B cell (primary cell): ENCODE data around the gene NKG7. TPM values are rescaled to one million over a fixed set of nuclear protein-coding genes. Genes with fewer than 3 reads are reported as not detected.

Experiments used
- ATAC-seq: fragments of 200-7000 bp; cut with Tn5 transposase; one replicate; pipeline ENCODE4 v1.10.0; 2021; ENCODE audit warnings: low read depth, mild to moderate bottlenecking, moderate number of reproducible peaks, moderate library complexity
- CTCF ChIA-PET: fragments of 350-600 bp; sonication (Branson Sonifier 250); formaldehyde crosslinking; loops from one replicate; lab custom pipeline; 2021; ENCODE audit warnings: antibody characterized with exemption, inconsistent platforms; lab: Charles Lee
- POLR2A ChIA-PET: fragments of 350-600 bp; sonication (Branson Sonifier 250); formaldehyde crosslinking; loops from one replicate; lab custom pipeline; 2021; ENCODE audit warnings: antibody characterized with exemption; lab: Charles Lee
- DNase-seq: peaks from one replicate; pipeline ENCODE4 v3.0.0; 2013
- H2AFZ ChIP-seq: 2 replicates; pipeline ENCODE4 v1.6.1; 2012; ENCODE audit warnings: mild to moderate bottlenecking, low read depth, low read length; ENCODE audit not compliant: insufficient read depth, poor library complexity, severe bottlenecking
- H3K27ac ChIP-seq, 2 donors: 1 replicate in 1 of 2; 2 replicates in 1 of 2; pipeline ENCODE4 v1.5.1; 2012 to 2013; ENCODE audit warnings: low read length in 2 of 2, mild to moderate bottlenecking in 2 of 2, moderate library complexity in 1 of 2
- H3K27me3 ChIP-seq, 4 experiments: fragments of 200-600 bp in 1 of 4; sonication (generic) in 1 of 4; replicated peaks in 1 of 4; 1 replicate in 2 of 4; 2 replicates in 2 of 4; pipeline versions ENCODE4 v1.6.1 to v1.7.0; 2013 to 2016; ENCODE audit warnings: low read length in 3 of 4, mild to moderate bottlenecking in 2 of 4, mixed read lengths in 1 of 4, moderate library complexity in 1 of 4; ENCODE audit not compliant: insufficient read depth in 4 of 4, control insufficient read depth in 3 of 4; ENCODE audit errors: control extremely low read depth in 1 of 4
- H3K36me3 ChIP-seq, 2 experiments: replicated peaks in 1 of 2; 1 replicate in 1 of 2; 2 replicates in 1 of 2; pipeline versions ENCODE4 v1.6.1 to v1.7.1; 2013; ENCODE audit warnings: low read length in 1 of 2; ENCODE audit not compliant: insufficient read depth in 2 of 2, control insufficient read depth in 1 of 2; ENCODE audit errors: control extremely low read depth in 1 of 2, extremely low read depth in 1 of 2
- H3K4me1 ChIP-seq, 2 donors: fragments of 200-600 bp in 1 of 2; sonication (generic) in 1 of 2; 1 replicate in 1 of 2; 2 replicates in 1 of 2; pipeline versions ENCODE4 v1.5.1 to v1.6.1; 2013 to 2017; ENCODE audit warnings: low read length in 2 of 2; ENCODE audit not compliant: control insufficient read depth in 2 of 2, insufficient read depth in 2 of 2
- H3K4me2 ChIP-seq: replicated peaks from 2 replicates; pipeline ENCODE3; 2012; ENCODE audit warnings: mild to moderate bottlenecking, low read depth, low read length; ENCODE audit not compliant: poor library complexity, severe bottlenecking
- H3K4me3 ChIP-seq, 5 experiments: fragments of 200-600 bp in 1 of 5; sonication (generic) in 1 of 5; 1 replicate in 3 of 5; 2 replicates in 2 of 5; pipeline versions ENCODE4 v1.5.1 to v1.7.0; 2011 to 2016; ENCODE audit warnings: low read length in 4 of 5, mild to moderate bottlenecking in 4 of 5, low read depth in 2 of 5, control low read depth in 1 of 5, moderate library complexity in 1 of 5; ENCODE audit not compliant: insufficient read depth in 1 of 5; ENCODE audit errors: control extremely low read depth in 1 of 5, extremely low read depth in 1 of 5
- H3K79me2 ChIP-seq: fragments of 200-600 bp; sonication (generic); one replicate; pipeline ENCODE4 v1.6.0; 2016; ENCODE audit warnings: low read length; ENCODE audit not compliant: control insufficient read depth, insufficient read depth
- H3K9ac ChIP-seq: fragments of 200-600 bp; sonication (generic); 2 replicates; pipeline ENCODE4 v1.6.1; 2017; ENCODE audit warnings: mild to moderate bottlenecking, low read length, moderate library complexity
- H3K9me3 ChIP-seq, 3 donors: one replicate each; pipeline versions ENCODE4 v1.6.1 to v1.7.1; 2013; ENCODE audit warnings: low read length in 2 of 3; ENCODE audit not compliant: control insufficient read depth in 2 of 3, insufficient read depth in 1 of 3; ENCODE audit errors: control extremely low read depth in 1 of 3
- H4K20me1 ChIP-seq: 2 replicates; pipeline ENCODE4 v1.6.0; 2012; ENCODE audit warnings: mild to moderate bottlenecking, low read length; ENCODE audit not compliant: insufficient read depth, control insufficient read depth, poor library complexity, severe bottlenecking
- H3K27ac Mint-ChIP-seq: one replicate; pipeline ENCODE4 v1.8.0; 2021; ENCODE audit warnings: mixed read lengths
- H3K27me3 Mint-ChIP-seq: one replicate; pipeline ENCODE4 v1.8.0; 2021; ENCODE audit warnings: mixed read lengths
- H3K4me1 Mint-ChIP-seq: one replicate; pipeline ENCODE4 v1.8.0; 2021; ENCODE audit warnings: mixed read lengths
- H3K4me3 Mint-ChIP-seq: one replicate; pipeline ENCODE4 v1.8.0; 2021; ENCODE audit warnings: mixed read lengths
- H3K9me3 Mint-ChIP-seq: one replicate; pipeline ENCODE4 v1.8.0; 2022; ENCODE audit warnings: mixed read lengths; ENCODE audit not compliant: insufficient read depth
- CTCF ChIP-seq: fragments of 200-600 bp; IDR thresholded peaks from one replicate; pipeline ENCODE4 v1.8.0; 2022; ENCODE audit warnings: antibody characterized with exemption, mild to moderate bottlenecking
- EZH2 ChIP-seq: IDR thresholded peaks from 2 replicates; pipeline ENCODE4 v1.6.1; 2012; ENCODE audit warnings: borderline replicate concordance, low read depth, mild to moderate bottlenecking, moderate library complexity, low read length; ENCODE audit not compliant: insufficient read depth, poor library complexity, severe bottlenecking
- WGBS: methylation state at CpG from one replicate; pipeline ENCODE4 v1.1.5; 2013; ENCODE audit warnings: missing lambda C conversion rate; ENCODE audit not compliant: insufficient coverage; 5-methylcytosine and 5-hydroxymethylcytosine counted together
- intact Hi-C: fragments of 100-400 bp; cut with micrococcal nuclease; formaldehyde crosslinking; loops from one replicate; pipeline ENCODE4 v1.10.0; 2022
- polyA plus RNA-seq: library from polyadenylated mRNA; depleted of rRNA; stranded (reverse); fragments of >200 nt; gene quantifications from 2 replicates; pipeline ENCODE4 v1.2.3, GENCODE V29; 2012
- total RNA-seq, 2 donors: library from RNA; stranded (reverse); fragments of 120-200 nt in 1 of 2; gene quantifications; 1 replicate in 1 of 2; 2 replicates in 1 of 2; pipeline versions ENCODE4 v1.2.3 to v1.2.4, GENCODE V29; 2013 to 2022

The NKG7 gene
- total and polyA plus RNA-seq, 2 donors (not counting 1 experiment from before 2014, with no cell fraction given) = 1.9 to 6.6 TPM

DNA sequence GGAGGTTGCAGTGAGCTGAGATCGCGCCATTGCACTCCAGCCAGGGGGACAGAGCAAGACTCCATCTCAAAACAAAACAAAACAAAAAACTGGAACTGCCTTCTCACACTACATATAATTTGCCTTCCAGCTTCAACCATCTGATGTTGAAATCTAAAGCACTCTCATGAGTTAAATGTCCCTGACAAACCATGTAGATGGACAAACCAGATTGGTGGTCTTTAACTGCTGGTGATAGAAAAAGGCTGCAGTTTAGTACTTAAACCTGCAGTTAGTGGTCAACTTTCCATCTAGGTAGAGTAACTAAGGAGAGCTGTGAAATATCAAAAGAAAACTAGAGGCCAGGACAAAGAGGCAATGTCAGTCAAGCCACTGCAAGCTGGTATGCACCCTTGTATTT, 23.7 kb upstream of the NKG7 start:
- no CpG with 5 or more reads among the region's 2 CpGs for WGBS
- ATAC-seq (no peak), DNase-seq (no peak)
- no peak overlapping the region for H3K4me3 ChIP-seq
- Mint-ChIP-seq H3K9me3 (no peaks in the 10 kb centered on the region), H3K27me3 (no peaks in the 10 kb centered on the region), H3K4me3 (peak overlapping the region; percentile 10), H3K4me1 (peaks cover 26% of the 10 kb centered on the region), H3K27ac (no peak overlapping the region)
- H4K20me1 ChIP-seq = no peaks in the 10 kb centered on the region
- H3K27ac ChIP-seq = no peak overlapping the region
- no peaks in the 10 kb centered on the region for H3K36me3 ChIP-seq
- TF ChIP-seq EZH2 (no peak), CTCF (no peak)
- H3K9me3 ChIP-seq = peaks cover 0 to 6% (median 0%) of the 10 kb centered on the region in 3 donors
- no peak overlapping the region for H3K4me2 ChIP-seq
- no peaks in the 10 kb centered on the region for H3K79me2 ChIP-seq
- intact Hi-C loops = no loop called here
- H3K27me3 ChIP-seq = no peaks in the 10 kb centered on the region
- CTCF ChIA-PET = interaction anchor here (0.7 to 9.2 kb wide), 8 partner anchors 11 to 259 kb away, joined by 3 to 98 read pairs (median 11); partner anchors contain the start of genes CLDND2, SIGLEC10 and VSIG10L
- H2AFZ ChIP-seq = no peak overlapping the region
- peaks cover 14 to 22% of the 10 kb centered on the region in 2 donors for H3K4me1 ChIP-seq
- no peak overlapping the region for H3K9ac ChIP-seq
- POLR2A ChIA-PET = interaction anchor here (1.1 to 2.8 kb wide), 2 partner anchors 45 to 56 kb away, joined by 3 to 11 read pairs; no protein-coding TSS in a partner anchor
